GF-D8 (cell line): ENCODE measurements around the gene C16orf92.

ENCODE experiments used
- DNase-seq: peaks from one replicate; lab custom pipeline; 2025; lab: John Stamatoyannopoulos, UW

C16orf92 gene

DNA sequence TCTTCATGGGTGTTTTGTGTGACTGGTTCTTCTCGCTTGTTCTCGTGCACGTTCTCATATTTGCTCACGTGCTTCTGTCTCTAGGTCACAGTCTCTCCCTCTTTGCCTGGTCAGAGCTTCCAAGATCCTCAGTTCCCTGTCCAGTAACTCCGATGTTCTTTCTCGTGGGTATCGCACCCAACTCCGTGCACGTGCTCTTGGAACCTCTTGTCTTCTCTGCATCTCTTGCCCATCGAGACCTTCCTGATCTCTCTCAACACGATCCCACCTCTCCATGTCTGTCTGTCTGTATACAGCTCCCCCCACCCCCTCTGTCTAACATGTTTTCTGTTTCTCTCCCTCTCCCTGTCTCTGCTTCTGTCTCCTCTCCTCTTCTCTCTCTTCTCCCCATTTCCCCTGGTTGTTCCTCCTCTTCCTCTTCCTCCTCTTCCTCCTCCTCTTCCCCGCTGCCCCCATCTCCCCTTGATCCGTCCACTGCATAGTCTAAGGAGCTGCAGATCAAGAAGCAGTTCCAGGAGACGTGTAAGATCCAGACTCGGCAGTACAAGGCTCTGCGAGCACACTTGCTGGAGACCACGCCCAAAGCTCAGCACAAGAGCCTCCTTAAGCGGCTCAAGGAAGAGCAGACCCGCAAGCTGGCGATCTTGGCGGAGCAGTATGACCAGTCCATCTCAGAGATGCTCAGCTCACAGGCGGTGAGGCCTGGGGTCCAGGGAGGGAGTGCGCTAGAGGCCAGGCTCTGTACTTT, 33.7 kb upstream of the C16orf92 start:
- DNase-seq = no peak

DNA sequence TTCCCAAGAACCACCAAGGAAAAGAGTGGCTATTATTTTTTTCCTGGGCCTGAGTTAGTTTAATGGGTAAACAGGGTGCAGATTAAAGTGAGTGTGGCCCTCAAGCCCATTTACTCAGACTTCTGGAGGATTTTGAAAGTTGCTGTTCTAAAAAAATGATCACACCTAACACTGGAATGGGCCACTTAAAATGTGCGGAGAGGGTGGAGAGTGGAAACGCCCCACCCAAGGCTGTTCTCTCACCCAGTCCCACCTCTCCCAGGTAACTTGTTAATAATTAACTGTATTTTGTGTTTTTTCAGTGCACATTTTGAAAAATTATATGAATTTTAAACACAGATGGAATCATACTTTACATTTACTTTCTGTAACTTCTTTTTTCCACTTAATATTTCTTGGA, 33.0 kb upstream of the C16orf92 start:
- no peak for DNase-seq

DNA sequence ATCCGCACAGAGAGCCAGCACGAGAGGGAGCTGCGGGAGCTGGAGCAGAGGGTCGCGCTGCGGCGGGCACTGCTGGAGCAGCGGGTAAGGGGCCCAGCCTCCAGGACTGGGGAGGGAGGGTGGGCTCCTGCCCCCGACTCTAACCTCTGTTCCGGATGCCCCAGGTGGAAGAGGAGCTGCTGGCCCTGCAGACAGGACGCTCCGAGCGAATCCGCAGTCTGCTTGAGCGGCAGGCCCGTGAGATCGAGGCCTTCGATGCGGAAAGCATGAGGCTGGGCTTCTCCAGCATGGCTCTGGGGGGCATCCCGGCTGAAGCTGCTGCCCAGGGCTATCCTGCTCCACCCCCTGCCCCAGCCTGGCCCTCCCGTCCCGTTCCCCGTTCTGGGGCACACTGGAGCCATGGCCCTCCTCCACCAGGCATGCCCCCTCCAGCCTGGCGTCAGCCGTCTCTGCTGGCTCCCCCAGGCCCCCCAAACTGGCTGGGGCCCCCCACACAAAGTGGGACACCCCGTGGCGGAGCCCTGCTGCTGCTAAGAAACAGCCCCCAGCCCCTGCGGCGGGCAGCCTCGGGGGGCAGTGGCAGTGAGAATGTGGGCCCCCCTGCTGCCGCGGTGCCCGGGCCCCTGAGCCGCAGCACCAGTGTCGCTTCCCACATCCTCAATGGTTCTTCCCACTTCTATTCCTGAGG, 32.0 kb upstream of the C16orf92 start:
- no peak for DNase-seq

DNA sequence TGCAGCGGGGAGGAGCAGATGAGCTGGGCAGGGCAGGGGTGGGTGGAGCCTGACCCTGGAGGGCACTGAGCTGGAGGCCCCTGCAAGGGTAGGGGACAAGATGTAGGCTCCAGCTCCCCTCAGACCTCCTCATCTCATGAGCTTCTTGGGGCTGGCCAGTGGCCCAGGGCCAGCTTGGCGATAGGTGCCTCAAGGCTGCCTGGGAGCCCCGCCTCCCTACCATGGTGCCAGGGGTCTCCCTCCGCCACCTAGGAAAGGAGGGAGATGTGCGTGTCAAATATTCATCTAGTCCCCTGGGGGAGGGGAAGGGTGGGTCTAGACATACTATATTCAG, 31.5 kb upstream of the C16orf92 start:
- DNase-seq = no peak

DNA sequence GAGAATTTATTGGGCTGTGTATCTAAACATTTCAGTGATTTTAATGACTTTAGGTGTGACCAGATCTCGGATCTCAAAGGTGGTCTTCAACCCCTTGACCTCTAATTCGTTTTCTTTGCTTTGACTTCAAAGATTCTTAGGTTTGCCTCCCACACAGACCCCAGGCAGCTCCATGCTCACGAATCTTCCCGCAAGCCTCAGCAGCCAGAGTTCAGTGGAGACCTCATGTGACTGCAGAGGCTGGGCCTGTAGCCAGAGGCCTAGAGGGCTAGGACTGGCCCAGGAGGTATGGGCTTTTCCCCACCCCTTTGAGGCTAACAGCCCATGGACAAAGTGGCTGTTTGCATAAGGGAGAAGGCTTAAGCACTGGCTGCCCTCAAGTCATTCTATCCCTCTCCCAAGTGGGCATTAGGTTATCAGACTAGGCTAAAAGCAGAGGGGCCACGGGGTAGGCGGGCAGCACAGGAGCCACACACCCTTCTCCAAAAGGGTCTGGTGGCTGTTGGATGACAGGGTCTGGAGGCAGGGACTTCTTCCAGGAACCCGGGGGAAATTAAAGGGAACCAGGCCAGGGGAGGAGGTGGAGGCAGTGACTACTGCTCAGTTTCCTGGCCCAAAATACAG, 30.5 kb upstream of the C16orf92 start:
- DNase-seq = no peak

DNA sequence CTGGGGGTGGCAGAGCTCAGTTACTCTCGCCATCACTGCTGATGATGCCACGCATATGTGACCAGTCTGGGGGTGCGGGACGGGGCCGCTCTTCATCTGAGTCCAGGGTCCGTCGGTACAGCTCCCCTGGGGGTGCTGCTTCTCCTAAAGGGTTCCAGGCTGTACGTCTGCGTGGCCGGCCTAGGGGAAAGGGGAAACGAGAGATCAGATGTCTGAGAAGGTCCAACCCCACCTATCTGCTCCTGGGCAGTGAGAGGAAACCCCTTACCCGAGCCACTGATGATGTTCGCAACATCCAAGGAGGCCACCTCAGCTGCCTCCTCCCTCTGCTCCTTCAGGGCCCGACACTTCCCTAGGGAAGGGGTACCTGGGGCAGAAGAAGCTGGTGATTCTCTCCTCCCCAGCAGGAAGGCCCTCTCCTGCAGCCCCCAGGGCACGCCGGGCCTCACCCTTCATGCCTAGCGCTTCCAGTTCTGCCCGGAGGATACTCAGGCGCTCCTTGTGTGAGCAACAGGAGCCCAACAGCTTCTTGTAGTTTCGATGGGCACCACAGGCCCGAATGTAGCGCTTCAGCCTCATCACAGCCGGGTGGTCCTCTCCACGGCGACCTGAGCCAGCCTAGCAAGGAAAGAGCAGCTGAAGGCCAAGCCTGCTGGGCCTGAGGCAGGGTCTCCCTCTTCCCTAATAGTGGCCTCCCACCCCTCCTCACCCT, 29.7 kb upstream of the C16orf92 start:
- DNase-seq = no peak

DNA sequence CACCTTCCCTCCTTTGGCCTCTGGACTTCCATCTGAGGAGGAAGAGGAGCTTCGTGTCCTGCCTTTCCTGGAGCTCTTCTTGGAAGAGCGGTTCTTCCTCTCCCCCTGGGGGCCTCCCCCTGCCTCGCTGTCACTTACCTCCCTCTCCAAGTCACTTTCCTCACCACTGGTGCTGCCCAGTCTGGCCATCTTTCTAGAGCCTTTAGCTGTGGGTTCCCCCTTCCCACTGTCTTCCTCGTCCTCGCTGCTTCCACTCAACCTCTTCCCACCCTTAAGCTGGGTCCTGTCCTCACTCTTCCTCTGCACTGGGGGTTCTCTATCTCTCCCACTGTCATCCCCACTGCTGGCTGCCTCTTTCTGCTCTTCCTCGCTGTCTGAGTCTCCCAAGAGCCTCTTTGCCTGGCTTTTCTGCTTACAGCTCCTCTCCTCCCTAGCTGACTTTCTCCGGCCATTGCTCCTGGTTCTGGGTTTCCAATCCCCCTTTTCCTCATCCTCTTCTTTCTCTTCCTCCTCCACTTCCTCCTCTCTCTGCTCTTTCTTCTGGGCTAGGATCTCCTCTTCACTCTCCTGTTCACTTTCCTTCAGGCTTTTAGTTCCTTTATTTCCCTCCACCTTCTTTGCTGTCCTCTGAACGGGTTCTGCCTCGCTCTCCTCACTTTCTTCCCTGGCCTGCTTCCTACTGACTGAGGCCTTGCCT, 28.9 kb upstream of the C16orf92 start:
- no peak for DNase-seq

DNA sequence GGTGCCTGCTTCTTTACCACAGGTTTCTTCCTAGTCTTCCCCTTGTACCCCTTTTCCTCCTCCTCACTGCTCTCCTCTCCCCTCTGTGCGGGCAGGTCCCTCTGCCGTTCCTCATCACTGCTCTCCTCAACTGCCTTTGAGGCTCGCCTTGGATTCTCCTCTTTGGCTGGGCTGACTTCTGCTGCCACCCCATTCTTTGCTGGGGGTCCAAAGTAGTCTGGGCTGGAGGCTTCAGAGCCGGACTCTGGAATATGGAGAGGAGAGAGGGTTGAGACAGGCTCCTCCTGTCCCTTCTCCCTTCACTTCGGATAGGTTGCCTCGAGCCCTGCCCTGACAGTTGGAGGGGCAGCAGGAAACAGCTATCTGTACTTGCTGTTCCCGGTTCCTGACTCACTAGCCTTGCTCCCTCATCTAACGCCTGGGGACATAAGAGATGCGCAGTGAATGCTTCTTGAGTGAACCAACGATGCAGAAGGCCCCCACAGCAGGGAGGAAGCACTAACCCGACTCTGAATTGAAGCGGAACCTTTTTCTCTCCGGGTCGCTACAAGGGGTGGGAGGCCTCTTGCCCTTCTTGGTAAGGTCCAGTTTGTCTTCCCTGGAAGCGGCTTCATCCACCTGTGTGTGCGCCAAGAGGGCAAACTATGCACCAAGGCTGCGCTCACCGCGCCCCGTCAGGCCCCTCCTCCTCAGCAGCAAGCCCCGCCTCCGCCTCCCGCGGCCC, 28.2 kb upstream of the C16orf92 start:
- no peak for DNase-seq

DNA sequence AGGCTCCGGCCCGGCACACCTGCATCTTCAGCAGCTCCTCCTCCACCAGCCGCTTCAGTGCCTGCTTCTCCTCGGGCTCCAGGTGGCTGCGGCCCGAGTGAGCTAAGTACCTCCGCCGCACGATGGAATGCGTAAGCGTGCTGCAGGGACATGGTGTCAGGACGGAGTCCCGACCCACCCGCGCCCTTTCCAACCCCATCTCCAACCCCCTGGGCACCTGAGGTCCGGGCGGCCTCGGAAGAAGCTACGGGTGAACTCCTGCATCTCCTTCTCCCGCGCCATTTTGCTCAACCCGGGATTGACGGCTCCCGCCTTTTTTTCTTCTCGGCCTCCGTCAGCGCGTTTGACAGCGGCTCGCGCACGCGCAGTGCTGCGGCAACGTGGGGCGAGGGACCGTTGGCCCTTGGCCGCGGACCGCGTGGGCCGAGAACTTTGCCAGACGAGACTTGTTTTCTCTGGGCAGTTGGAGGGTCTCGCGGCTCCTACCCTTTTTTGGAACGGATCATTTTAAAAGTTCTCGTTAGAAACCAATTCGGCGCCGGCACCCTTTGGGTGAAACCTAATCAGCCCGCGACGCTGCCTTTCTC, 27.6 kb upstream of the C16orf92 start, which contains the start of gene HIRIP3:
HIRIP3 (minus strand) TSS at position 294 of the 587 bp plus-strand sequence; CDS start at position 282, 12 bp downstream.
- peak; percentile 72 for DNase-seq

DNA sequence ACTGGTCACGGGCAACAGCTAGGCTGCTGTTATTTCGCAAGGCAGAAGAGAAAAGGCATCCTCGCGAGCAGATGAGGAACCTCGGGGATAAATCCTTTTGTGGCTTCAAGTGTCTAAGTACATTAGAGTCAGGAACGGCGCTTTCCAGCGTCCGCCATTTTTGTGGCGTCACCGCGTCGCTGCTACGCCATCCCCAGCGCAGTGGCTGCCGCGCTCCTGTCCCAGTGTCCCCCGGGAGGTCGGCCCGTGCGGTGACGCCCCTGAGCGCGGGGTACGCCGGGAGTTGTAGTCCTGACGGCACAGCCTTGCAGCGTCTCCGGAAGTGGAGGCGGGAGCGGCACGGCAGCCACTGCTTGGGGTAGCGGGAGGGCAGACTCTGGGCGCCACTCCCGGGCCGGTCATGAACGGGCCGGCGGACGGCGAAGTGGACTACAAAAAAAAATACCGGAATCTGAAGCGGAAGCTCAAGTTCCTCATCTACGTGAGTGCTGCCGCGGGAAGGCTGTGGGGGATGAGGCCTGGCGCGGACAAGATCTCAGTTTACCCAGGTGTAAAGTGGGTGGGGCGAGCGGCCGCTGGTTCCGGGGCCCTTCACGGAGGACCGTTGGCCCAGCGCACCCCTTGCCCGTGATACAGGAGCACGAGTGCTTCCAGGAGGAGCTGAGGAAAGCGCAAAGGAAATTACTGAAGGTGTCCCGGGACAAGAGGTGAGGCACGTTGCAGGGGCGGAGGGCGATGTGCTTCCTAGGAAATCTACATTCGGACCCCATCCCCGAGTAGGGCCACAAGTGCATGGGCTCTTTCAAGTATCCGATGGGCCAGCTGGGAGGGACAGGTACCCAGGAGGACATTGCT, 26.9 kb upstream of the C16orf92 start, which contains the start of gene INO80E:
INO80E (plus strand) TSS at position 331 of the 855 bp plus-strand sequence; CDS start at position 401, 70 bp downstream.
- DNase-seq = peak; percentile 76

DNA sequence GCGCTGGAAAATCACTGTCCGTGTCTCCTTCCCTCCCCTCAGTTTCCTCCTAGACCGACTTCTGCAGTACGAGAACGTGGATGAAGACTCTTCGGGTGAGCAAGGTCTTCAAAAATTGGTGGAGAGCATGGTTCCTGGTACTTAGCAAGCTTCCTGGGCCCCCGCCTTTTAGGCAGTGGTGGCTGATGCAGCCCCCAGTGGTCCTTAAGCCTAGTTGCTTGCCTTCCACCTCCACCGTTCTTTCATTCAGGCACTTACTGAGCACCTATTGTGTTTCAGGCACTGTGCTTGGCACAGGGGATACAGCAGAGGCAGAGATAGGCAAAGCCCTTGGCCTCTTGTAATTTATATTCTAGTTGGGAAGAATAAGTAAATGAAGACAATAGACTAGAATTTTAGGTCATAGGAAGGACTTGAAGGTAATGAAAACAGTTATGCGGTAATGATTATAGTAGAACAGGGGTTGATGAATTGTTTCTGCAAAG, 26.2 kb upstream of the C16orf92 start:
- DNase-seq = no peak

DNA sequence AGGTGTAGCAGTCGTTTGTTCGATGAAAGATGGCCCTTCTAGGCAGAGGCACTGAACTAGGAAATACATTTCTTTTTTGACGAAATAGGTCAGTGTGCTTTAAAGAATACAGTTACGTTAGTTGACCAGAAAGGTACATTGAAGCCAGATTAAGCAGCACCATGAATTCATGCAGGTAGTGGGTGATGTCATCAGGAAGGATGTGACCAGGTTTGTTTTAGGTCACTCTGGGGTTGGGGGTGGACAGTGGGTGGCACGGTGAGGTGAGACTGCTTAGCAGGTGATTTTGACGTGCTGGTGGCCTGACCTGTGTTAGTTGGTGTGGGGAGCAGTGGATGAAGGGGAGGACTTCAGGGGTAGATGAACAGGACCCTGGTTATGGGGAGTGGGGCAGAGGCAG, 23.4 kb upstream of the C16orf92 start:
- DNase-seq = no peak

DNA sequence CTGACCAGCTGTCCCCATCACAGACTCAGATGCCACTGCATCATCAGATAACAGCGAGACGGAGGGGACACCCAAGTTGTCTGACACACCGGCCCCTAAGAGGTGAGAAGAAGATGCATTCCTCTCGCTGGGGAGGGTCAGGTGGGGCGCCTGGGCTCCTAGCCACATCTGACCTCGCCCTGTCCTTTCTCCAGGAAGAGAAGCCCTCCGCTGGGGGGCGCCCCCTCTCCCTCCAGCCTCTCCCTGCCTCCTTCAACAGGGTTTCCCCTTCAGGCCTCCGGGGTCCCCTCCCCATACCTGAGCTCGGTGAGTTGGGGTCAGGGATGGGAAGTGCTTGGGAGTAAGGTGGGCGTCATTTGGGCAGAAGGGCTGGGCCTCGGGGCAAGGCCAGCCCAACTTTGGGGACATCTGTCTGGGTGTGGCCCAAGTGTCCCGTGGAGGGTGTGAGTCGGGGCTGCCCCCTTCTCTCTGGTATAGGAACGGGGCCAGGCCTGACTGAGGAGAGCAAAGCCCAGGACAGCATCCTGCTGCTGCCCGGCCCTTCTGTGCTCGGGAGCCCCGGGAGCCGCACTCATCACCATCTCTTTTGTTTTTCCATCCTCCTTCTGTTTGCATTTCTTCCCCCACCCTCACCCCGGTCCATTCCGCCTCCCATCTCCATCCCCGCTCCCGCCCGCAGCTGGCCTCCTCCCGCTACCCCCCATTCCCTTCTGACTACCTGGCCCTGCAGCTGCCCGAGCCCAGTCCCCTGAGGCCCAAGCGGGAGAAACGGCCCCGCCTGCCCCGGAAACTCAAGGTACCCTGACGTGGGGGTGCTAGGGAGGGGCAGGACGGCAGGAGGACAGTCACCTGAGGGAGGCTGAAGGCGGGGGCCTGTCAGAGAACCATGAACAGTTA, 22.0 kb upstream of the C16orf92 start:
- DNase-seq = no peak

DNA sequence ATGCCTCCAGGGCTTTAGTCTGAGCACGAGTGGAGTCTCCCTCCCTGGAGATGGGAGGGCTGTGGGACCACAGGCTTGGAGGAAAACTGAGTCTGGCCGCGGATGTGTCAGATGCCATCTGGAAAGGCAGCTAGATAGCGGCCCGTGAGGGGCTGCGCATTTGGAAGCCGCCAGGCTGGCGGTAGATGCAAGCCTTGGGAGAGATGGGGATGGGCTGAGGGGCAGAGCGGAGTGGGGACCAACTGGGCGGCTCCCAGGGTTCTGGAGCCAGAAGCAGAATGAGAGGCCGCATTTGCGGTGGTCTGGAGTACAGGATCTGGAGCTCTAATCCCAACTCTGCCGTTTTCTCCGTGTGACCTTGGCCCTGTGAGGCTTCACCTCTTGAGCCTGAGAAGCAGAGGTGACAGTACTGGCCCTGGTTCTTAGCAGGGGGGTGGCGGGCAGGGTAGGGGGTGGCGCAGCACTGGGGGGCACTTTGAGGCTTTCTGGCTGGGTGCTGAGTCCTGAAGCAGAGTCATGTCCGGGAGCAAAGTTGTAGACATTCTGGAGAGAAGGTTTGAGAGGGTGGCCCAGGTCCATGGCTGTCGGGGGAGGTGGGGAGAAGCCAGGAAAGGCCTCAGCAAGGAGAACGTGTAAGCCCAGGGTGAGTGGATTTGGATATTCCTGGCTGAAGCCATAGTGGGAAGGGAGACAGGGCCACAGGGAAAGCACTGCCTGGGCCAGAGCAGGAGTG, 20.2 kb upstream of the C16orf92 start:
- no peak for DNase-seq

DNA sequence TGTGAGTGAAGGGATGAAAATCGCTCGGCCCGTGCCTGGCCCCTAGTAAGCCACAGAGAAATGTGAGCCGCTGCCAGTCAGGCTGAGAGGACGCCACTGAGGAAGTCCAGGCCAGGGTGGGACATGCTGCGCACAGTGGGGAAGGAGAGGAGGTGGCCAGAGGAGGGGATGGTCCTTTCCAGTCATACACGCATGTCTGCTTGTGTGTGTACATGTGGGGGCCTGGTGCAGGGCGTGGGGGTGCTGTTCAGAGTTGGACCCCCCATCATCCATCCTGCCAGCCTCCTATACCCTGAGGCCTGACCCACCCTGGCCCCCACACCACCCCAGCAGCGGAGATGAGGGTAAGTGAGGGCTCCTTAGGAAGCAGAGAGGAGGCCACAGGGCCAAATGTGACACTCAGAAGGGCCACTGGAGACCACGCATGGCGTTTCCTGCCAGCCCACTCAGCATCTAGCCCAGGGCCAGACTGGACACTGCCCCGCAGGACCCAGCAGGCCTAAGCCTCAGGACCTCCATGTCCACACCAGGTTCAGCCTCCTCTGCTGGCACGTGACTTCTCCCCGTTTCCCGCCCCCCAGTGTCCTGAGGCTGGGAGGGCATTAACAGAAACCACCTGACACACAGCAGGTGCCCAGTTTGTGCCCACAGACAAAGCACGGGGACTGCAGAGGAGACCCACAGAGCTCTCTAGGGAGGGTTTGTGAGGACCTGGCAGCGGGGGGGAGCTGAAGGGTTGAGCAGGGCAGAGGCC, 19.2 kb upstream of the C16orf92 start:
- DNase-seq = no peak

DNA sequence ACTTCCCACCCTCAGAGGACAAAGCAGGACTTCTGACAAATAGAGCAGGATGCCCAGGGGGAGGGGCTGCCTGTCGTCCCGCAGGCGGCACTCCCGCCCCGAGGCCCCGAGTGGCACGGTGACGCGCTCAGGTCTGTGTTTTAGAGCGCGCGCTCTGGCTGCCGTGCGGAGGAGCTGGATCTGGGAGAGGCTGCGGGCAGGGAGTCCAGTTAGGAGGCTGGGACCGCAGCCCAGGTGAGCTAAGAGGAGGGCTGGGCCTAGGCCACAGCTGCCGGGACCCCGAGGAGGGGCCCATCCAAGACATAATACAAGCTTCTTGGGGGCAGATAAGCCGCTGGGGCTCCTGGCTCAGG, 18.6 kb upstream of the C16orf92 start:
- no peak for DNase-seq

DNA sequence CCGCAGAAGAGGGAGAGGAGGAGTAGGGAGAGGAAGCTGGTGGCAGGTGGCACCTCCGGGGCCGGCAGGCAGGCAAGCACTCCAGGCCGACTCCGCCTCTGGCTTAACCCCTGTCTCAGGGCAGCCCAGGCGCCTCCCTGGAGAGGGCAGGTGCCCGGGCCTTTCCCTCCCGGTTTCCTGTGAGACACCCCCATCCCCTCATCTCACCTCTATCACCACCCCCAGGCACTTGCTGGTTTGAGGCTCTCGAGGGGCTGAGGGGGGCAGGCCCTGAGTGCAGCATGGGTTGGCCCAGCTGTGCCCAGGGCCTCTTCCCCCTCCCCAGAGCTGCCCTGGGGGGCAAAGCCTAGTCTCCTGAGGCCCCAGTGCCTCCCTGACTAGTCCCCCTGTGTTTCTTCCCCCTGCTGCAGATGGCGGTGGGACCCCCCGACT, 18.2 kb upstream of the C16orf92 start:
- no peak for DNase-seq
